OCI-LY7 (cell line): Measurements from ENCODE around the gene DISC1. TPM values are rescaled to one million over a fixed set of nuclear protein-coding genes. Genes with fewer than 3 reads are reported as not detected.
"Not testable (repeated sequence)": the region's sequence is repeated elsewhere in the genome, so short reads cannot be mapped to it uniquely, and the experiment has no call there.

Source experiments
- BruUV-seq: library from RNA; stranded (reverse); fragments of 400-500 nt; replicated peaks from 2 replicates; lab custom pipeline; 2021; lab: Mats Ljungman, UMichigan
- CTCF ChIA-PET: fragments of 300-600 bp; sonication (Branson Sonifier 250); formaldehyde crosslinking; loops from one replicate; lab custom pipeline; 2022; ENCODE audit warnings: antibody characterized with exemption; ENCODE audit not compliant: unreplicated experiment; lab: Charles Lee
- POLR2A ChIA-PET: fragments of 300-600 bp; sonication (Branson Sonifier 250); formaldehyde crosslinking; loops from one replicate; lab custom pipeline; 2022; ENCODE audit warnings: antibody characterized with exemption; lab: Charles Lee
- DNase-seq: peaks from one replicate; pipeline ENCODE4 v3.0.0-alpha.2; 2015; ENCODE audit warnings: low spot score
- H2AFZ ChIP-seq: fragments of 200-600 bp; sonication (generic), shearing (Covaris generic); 2 replicates; pipeline ENCODE4 v1.6.1; 2014; ENCODE audit warnings: mild to moderate bottlenecking, antibody characterized with exemption, low read length, moderate library complexity
- H3K27ac ChIP-seq: fragments of 200-600 bp; sonication (generic); 2 replicates; pipeline ENCODE4 v1.5.1; 2014; ENCODE audit warnings: mixed run types, low read depth, mild to moderate bottlenecking, moderate library complexity, low read length, inconsistent platforms; ENCODE audit not compliant: poor library complexity, severe bottlenecking
- H3K36me3 ChIP-seq: fragments of 200-600 bp; sonication (generic); 2 replicates; pipeline ENCODE4 v1.6.1; 2014; ENCODE audit warnings: mild to moderate bottlenecking, antibody characterized with exemption, low read length, moderate library complexity, mixed read lengths; ENCODE audit not compliant: insufficient read depth
- H3K4me1 ChIP-seq: fragments of 200-600 bp; sonication (generic); 2 replicates; pipeline ENCODE4 v1.5.1; 2014; ENCODE audit warnings: mild to moderate bottlenecking, low read length; ENCODE audit not compliant: insufficient read depth, poor library complexity, severe bottlenecking
- H3K4me2 ChIP-seq: fragments of 200-600 bp; sonication (generic); 2 replicates; pipeline ENCODE4 v1.6.1; 2014; ENCODE audit warnings: mild to moderate bottlenecking, low read length
- H3K4me3 ChIP-seq: fragments of 200-600 bp; sonication (generic); 2 replicates; pipeline ENCODE4 v1.5.1; 2014; ENCODE audit warnings: mild to moderate bottlenecking, low read depth, low read length; ENCODE audit not compliant: poor library complexity, severe bottlenecking
- H3K79me2 ChIP-seq: fragments of 200-600 bp; sonication (generic); 2 replicates; pipeline ENCODE4 v1.6.1; 2016; ENCODE audit warnings: low read depth, mild to moderate bottlenecking, low read length, moderate library complexity, mixed read lengths; ENCODE audit not compliant: insufficient read depth
- H3K9me2 ChIP-seq: fragments of 200-600 bp; sonication (generic); 2 replicates; pipeline ENCODE4 v1.6.1; 2016; ENCODE audit warnings: mild to moderate bottlenecking, low read length, mixed read lengths; ENCODE audit not compliant: insufficient read depth
- H3K9me3 ChIP-seq: fragments of 200-600 bp; sonication (generic); 2 replicates; pipeline ENCODE4 v1.6.1; 2014; ENCODE audit warnings: mild to moderate bottlenecking, mixed run types, low read length, mixed read lengths
- H4K20me1 ChIP-seq: fragments of 200-600 bp; sonication (generic); 2 replicates; pipeline ENCODE4 v1.6.1; 2014; ENCODE audit warnings: mild to moderate bottlenecking, antibody characterized with exemption, low read length, moderate library complexity, mixed read lengths; ENCODE audit not compliant: insufficient read depth
- EZH2phosphoT487 ChIP-seq: fragments of 200-600 bp; sonication (generic); IDR thresholded peaks from 2 replicates; pipeline ENCODE4 v1.6.1; 2018; ENCODE audit warnings: low read depth, borderline replicate concordance, mild to moderate bottlenecking, mixed run types, antibody characterized with exemption, low read length, moderate library complexity, mixed read lengths
- intact Hi-C: fragments of 100-400 bp; cut with micrococcal nuclease; formaldehyde crosslinking; loops from one replicate; pipeline ENCODE4 v1.10.0; 2022; ENCODE audit not compliant: unreplicated experiment
- total RNA-seq, 2 experiments: library from RNA; depleted of rRNA in 1 of 2; stranded (reverse); fragments of >200 nt in 1 of 2; shearing (Covaris generic) in 1 of 2; gene quantifications; 2 replicates each; pipeline ENCODE4 v1.2.3, GENCODE V29; 2014 to 2022
- TF ChIP-seq, protein P1 (sequence below): fragments of 200-600 bp; sonication (generic); conservative IDR thresholded peaks from 2 replicates; pipeline ENCODE4 v1.5.1; 2014; ENCODE audit warnings: mild to moderate bottlenecking, antibody characterized with exemption, low read length, moderate library complexity, mixed read lengths

The DISC1 gene
- total RNA-seq, 2 experiments from 2014 or later = 0.91 TPM; not detected in 1

DNA sequence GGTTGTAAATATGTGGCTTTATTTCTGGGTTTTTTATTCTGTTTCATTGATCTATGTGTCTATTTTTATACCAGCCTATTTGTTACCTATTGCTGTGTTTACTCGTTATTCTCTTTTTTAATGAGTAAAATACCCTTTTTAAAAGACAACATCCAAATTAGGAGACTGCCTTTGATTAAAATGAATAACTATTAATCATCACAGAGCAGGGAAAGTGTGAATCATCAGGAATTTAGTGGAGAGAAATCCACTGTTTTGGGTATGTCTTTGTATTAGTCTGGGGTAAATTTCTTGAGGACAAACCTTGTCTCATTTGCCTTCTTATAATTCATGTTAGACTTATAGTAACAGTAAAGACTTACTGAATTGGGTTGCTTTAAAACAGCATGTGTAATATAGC, 12.1 kb downstream of the DISC1 start:
- Histone ChIP-seq H2AFZ (no peak overlapping the region), H3K79me2 (no peaks in the 10 kb centered on the region), H3K36me3 (no peaks in the 10 kb centered on the region), H3K9me2 (no peaks in the 10 kb centered on the region), H3K9me3 (no peaks in the 10 kb centered on the region), H4K20me1 (no peaks in the 10 kb centered on the region), H3K4me3 (no peak overlapping the region), H3K4me1 (no peaks in the 10 kb centered on the region), H3K4me2 (no peak overlapping the region), H3K27ac (no peak overlapping the region)
- BruUV-seq = no TSS peak
- CTCF ChIA-PET = no interaction called here
- no peak for DNase-seq
- TF ChIP-seq, protein P1, sequence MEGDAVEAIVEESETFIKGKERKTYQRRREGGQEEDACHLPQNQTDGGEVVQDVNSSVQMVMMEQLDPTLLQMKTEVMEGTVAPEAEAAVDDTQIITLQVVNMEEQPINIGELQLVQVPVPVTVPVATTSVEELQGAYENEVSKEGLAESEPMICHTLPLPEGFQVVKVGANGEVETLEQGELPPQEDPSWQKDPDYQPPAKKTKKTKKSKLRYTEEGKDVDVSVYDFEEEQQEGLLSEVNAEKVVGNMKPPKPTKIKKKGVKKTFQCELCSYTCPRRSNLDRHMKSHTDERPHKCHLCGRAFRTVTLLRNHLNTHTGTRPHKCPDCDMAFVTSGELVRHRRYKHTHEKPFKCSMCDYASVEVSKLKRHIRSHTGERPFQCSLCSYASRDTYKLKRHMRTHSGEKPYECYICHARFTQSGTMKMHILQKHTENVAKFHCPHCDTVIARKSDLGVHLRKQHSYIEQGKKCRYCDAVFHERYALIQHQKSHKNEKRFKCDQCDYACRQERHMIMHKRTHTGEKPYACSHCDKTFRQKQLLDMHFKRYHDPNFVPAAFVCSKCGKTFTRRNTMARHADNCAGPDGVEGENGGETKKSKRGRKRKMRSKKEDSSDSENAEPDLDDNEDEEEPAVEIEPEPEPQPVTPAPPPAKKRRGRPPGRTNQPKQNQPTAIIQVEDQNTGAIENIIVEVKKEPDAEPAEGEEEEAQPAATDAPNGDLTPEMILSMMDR = no peak
- TF ChIP-seq EZH2phosphoT487 = no peak
- intact Hi-C loops = no loop called here
- POLR2A ChIA-PET = no interaction called here

DNA sequence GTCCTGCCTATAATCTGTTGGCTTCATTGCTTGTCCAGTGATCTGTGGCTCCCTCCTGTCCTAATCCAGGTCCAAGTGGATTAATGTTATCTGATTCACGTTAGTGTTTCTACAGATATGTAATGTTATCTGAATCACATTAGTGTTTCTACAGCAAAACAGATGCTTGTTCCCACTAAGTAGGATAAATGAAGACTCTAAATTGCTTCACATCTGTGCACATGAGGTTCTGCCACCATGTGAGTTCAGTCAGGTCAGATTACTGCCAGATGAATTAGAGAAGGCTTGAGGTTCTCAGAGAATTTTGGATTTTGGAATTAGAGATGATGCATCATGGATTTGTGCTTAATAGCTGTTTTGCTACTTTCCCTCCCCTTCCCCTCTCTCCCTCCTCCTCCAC, 13.2 kb downstream of the DISC1 start:
- Histone ChIP-seq H3K79me2 (no peaks in the 10 kb centered on the region), H3K4me1 (no peaks in the 10 kb centered on the region), H3K4me3 (no peak overlapping the region), H3K27ac (no peak overlapping the region), H4K20me1 (no peaks in the 10 kb centered on the region), H3K36me3 (no peaks in the 10 kb centered on the region), H2AFZ (no peak overlapping the region), H3K9me3 (no peaks in the 10 kb centered on the region), H3K9me2 (no peaks in the 10 kb centered on the region), H3K4me2 (no peak overlapping the region)
- no TSS peak for BruUV-seq
- DNase-seq = no peak
- TF ChIP-seq, protein P1 = no peak
- TF ChIP-seq EZH2phosphoT487 = no peak
- intact Hi-C loops = no loop called here
- POLR2A ChIA-PET = no interaction called here
- CTCF ChIA-PET = no interaction called here

DNA sequence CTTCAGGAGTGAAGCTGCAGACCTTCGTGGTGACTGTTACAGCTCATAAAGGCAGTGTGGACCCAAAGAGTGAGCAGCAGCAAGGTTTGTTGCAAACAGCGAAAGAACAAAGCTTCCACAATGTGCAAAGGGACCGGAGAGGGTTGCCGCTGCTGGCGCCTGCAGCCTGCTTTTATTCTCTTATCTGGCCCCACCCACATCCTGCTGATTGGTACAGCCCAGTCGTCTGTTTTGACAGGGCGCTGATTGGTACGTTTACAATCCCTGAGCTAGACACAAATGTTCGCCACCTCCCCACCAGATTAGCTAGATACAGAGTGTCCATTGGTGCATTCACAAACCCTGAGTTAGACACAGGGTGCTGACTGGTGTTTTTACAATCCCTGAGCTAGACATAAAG, 14.9 kb downstream of the DISC1 start:
- H3K9me3 ChIP-seq, BruUV-seq, CTCF ChIA-PET, H3K4me3 ChIP-seq, H2AFZ ChIP-seq, H4K20me1 ChIP-seq, H3K4me1 ChIP-seq, H3K27ac ChIP-seq, H3K4me2 ChIP-seq, intact Hi-C loops, H3K79me2 ChIP-seq, H3K9me2 ChIP-seq, H3K36me3 ChIP-seq, DNase-seq: not testable (repeated sequence)
- POLR2A ChIA-PET = interaction anchor here (1.1 kb wide), 1 partner anchor 25 kb away, joined by 4 read pairs; no protein-coding TSS in a partner anchor

DNA sequence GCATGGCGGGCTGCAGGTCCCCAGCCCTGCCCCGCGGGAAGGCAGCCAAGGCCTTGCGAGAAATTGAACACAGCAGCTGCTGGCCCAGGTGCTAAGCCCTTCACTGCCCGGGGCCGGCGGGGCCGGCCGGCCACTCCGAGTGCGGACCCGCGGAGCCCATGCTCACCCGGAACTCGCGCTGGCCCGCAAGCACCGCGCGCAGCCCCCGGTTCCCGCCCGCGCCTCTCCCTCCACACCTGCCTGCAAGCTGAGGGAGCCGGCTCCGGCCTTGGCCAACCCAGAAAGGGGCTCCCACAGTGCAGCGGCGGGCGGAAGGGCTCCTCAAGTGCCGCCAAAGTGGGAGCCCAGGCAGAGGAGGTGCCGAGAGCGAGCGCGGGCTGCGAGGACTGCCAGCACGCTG, 15.5 kb downstream of the DISC1 start:
- H3K79me2 ChIP-seq, CTCF ChIA-PET, BruUV-seq: not testable (repeated sequence)

More for the DNA sequence above, 15.5 kb downstream of the DISC1 start:
- H3K9me3 ChIP-seq, DNase-seq, H2AFZ ChIP-seq, H3K36me3 ChIP-seq, H3K9me2 ChIP-seq, H3K4me3 ChIP-seq, H3K4me2 ChIP-seq, intact Hi-C loops, H3K27ac ChIP-seq, H4K20me1 ChIP-seq, H3K4me1 ChIP-seq: not testable (repeated sequence)
- POLR2A ChIA-PET = interaction anchor here (1.1 kb wide), 1 partner anchor 24 kb away, joined by 4 read pairs; no protein-coding TSS in a partner anchor
